ENCODE measurements around the gene SLC38A10. TPM values are rescaled to one million over a fixed set of nuclear protein-coding genes. Genes with fewer than 3 reads are reported as not detected.

The SLC38A10 gene
- total RNA-seq, 2 donors from 2014 or later: 46.2 to 63.4 TPM

DNA sequence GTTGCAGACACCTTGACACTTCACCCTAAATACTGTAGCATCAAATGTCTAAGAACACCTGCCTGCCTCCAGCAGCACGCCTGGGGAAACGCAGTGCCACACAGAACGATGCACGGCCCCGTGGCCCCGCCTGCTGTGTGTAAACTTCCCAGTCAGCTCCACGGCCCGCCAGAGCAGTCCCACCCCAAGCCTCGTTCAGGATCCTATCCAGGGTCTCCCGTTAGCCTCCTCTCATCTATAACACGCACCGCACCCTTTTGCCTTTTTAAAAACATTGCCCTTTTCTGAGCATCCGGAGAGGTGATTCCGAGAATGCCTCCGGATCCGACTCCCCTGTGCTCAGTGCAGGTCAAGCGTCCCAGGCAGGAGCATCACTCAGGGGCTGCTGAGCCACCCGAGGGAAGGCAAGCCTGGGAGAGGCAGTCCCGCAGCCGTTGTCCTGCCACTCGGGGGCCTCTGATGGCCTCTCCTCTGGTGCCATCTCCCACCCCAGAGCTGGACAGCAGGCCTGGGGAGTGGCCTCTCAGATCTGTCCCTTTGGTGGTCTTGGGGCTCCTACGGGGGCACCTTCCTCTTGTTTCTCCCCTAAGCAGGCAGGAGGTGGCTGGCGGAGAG lies 37.9 kb upstream of the SLC38A10 start:
- Histone ChIP-seq H3K27ac (no peak overlapping the region), H3K4me1 (peaks cover 0 to 34% of the 10 kb centered on the region in 2 donors), H3K27me3 (no peaks in the 10 kb centered on the region), H3K9me3 (no peaks in the 10 kb centered on the region), H3K4me3 (no peak overlapping the region), H3K36me3 (no peaks in the 10 kb centered on the region)
- TF ChIP-seq CTCF (IDR thresholded peaks at IDR 0.05): no peak
- no peak for DNase-seq (ENCODE audit: low spot score)

DNA sequence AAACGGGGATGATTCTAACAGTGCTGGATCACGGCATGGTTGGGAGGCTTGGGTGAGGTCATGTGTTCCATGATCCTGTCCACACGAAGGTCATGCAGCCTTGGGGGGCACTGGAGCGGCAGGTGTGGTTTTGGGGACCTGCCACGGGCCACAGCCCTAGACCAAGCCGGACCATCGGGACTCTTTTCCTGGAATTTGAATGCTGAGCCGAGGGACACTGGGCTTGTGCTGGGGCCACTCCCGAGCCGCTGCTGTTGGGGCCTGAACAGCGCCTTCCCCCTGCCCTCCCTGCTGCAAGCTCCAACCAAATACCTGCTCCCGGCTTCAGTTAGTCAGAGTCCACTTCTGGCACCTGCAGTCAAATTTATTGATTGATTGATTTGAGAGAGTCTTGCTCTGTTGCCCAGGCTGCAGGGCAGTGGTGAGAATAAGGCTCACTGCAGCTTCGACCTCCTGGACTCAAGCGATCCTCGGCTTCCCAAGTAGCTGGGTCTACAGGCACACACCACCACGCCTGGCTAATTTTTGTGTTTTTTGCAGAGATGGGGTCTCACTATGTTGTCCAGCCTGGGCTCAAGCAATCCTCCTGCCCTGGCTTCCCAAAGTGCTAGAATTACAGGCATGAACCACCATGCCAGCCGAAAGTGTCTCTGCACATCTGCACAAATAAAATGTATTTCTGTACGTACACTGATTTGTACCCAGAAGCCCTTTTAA lies 37.2 kb upstream of the SLC38A10 start:
- H3K27me3 ChIP-seq: no peaks in the 10 kb centered on the region
- H3K9me3 ChIP-seq: no peaks in the 10 kb centered on the region
- TF ChIP-seq CTCF (IDR thresholded peaks at IDR 0.05): no peak
- H3K36me3 ChIP-seq: no peaks in the 10 kb centered on the region
- H3K27ac ChIP-seq: no peak overlapping the region
- DNase-seq (ENCODE audit: low spot score): no peak
- H3K4me3 ChIP-seq: no peak overlapping the region
- H3K4me1 ChIP-seq: peaks cover 0 to 37% of the 10 kb centered on the region in 2 donors

DNA sequence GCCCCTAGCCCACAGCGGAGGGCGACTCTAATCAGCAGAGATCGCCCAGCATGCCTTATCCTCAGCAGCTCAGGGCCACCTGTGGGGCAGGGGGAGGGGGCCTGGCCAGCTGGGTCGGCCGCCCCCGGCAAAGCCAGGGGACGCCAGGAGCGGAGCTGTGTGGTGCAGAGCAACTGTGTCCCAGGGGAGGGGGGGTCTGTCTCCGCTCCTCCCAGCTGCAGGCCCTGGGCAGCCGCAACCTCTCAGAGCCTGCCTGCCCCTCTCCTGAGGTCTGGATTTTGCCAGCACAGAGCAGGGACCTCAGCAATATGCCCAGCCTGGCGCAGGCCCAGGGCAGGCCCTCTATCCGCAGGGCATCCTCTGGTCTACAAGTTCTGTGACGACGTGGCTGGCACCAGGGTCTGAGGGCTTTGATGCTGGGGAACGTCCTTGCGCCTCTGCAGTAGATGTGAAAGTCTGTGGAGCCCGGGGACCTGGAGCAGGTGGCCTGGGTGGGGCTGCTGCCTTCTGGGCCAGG lies 36.5 kb upstream of the SLC38A10 start:
- Histone ChIP-seq H3K4me1 (peaks cover 0 to 40% of the 10 kb centered on the region in 2 donors), H3K4me3 (no peak overlapping the region), H3K9me3 (no peaks in the 10 kb centered on the region), H3K27me3 (no peaks in the 10 kb centered on the region), H3K27ac (no peak overlapping the region), H3K36me3 (no peaks in the 10 kb centered on the region)
- no peak for TF ChIP-seq CTCF (IDR thresholded peaks at IDR 0.05)
- DNase-seq (ENCODE audit: low spot score): no peak

DNA sequence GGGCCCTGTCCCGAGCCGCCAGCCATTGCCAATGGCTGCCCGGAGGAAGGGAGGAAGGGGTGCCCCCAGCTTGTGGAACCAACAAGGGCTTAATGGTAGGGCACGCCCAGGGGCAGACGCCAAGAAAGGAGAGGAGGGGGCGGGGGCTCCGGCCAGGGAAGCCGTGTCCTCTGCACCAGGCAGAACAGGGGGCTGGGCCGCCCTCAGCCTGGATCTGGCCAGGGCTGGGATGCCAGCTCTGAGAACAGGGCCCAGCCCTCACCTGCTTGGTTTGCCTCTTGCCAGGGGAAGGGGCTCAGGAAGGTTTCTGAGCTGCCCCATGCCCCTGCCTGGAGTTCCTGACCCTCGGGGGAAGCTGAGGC lies 35.8 kb upstream of the SLC38A10 start:
- Histone ChIP-seq H3K4me3 (no peak overlapping the region), H3K4me1 (peaks cover 0 to 42% of the 10 kb centered on the region in 2 donors), H3K27ac (no peak overlapping the region), H3K9me3 (no peaks in the 10 kb centered on the region), H3K27me3 (no peaks in the 10 kb centered on the region), H3K36me3 (no peaks in the 10 kb centered on the region)
- TF ChIP-seq CTCF (IDR thresholded peaks at IDR 0.05): no peak
- no peak for DNase-seq (ENCODE audit: low spot score)

DNA sequence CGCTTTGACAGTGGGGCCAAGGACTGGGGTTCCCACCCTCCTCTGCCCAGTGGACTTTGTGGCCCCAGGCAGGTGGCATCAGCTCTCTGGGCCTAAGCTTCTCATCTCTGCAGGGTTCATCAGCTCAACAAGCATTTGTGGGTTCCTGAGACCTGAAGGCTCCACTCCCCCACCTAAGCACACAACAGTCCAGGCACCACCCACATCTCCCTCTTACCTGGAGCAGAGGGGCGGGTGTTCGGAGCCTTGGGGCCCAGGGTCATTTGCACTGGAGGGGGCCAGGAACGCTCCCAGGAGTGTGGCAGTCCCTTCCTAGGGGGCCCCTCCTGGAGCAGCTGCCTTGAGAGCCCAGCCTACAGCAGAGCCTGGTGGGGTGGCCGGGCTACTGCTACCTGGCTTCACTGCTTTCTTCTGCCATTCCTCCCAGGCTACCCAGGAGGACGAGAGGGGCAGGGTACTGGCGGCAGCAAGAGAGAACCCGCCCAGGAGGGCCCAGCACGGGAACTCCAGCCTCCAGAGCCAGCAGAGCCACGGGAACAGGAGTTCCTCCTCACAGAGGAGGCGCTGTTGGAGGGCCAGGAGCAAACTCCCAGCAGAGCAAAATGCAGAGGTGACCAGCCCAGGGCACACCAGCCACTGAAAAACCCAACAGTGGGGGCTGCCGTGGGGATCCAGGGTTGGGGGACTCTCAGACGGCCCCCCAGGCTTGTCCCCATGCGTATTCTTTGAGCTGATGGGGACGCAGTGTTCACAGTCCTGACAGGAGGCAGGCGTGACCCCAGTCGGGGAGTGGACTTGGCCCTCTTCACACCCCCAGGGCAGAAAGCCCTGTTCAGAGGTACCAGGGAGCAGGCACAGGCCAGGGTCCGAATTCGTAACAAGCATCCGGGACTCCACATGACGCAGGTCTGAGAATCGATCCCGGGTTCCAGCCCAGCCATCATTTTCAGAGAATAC lies 35.1 kb upstream of the SLC38A10 start:
- Histone ChIP-seq H3K27me3 (no peaks in the 10 kb centered on the region), H3K27ac (peak overlapping the region; percentile 68 to 78), H3K36me3 (no peaks in the 10 kb centered on the region), H3K9me3 (no peaks in the 10 kb centered on the region), H3K4me3 (no peak overlapping the region), H3K4me1 (peaks cover 0 to 42% of the 10 kb centered on the region in 2 donors)
- TF ChIP-seq CTCF (IDR thresholded peaks at IDR 0.05): no peak
- DNase-seq (ENCODE audit: low spot score): no peak
